HL-60/S4 (cell line): Measurements from ENCODE around the gene LCN9.
"Not testable (repeated sequence)": the region's sequence is repeated elsewhere in the genome, so short reads cannot be mapped to it uniquely, and the experiment has no call there.

Experiments
- in situ Hi-C: fragments of 300-500 bp; cut with MboI; formaldehyde crosslinking; loops from 2 replicates; pipeline ENCODE4 v1.14.3; 2022; ENCODE audit warnings: low sequenced_read_pairs

Gene LCN9

DNA sequence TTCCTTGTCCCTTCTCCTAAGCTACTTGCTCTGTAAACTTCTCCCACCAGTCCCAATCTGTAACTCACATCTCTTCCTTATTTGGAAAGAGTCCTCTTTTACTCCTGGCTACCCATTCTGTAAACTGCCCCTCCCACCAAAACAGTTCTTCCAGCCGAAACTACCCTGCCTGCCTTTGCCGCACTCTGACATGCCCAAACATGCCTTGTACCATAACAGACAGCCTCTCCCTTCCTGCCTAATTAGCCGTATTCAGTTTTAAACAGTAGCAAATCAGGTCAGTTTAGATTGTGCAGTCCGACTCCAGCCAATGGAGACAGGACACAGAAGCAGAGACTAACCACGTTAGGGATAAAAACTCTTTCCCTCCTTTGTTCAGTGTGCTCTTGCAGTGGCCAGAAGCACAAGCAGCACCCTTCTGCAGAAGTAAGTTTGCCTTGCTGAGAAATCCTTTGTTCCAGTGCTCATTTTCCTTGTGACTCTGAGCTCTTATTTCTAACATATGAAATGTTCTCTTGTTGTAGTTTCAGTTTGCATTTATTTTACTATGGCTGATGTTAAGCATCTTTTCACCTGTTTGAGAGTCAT is 18.4 kb upstream of the LCN9 start:
- in situ Hi-C loops, result no loop called here

DNA sequence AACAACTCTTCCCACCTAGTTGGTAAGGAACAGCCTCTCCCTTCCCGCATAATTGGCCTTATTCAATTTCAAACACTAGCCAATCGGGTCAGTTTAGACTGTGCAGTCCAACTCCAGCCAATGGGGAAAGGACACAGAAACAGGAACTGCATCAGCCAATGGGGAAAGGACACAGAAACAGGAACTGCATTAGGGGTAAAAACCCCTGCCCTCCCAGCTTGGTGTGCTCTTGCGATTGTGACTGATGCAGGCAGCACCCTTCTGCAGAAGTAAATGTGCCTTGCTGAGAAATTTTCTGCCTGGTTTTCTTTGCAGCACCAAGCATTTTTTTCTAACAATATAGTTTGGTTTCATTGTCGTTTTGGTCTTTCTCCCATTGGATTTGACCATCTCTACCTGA is 15.2 kb upstream of the LCN9 start:
- in situ Hi-C loops, result no loop called here

DNA sequence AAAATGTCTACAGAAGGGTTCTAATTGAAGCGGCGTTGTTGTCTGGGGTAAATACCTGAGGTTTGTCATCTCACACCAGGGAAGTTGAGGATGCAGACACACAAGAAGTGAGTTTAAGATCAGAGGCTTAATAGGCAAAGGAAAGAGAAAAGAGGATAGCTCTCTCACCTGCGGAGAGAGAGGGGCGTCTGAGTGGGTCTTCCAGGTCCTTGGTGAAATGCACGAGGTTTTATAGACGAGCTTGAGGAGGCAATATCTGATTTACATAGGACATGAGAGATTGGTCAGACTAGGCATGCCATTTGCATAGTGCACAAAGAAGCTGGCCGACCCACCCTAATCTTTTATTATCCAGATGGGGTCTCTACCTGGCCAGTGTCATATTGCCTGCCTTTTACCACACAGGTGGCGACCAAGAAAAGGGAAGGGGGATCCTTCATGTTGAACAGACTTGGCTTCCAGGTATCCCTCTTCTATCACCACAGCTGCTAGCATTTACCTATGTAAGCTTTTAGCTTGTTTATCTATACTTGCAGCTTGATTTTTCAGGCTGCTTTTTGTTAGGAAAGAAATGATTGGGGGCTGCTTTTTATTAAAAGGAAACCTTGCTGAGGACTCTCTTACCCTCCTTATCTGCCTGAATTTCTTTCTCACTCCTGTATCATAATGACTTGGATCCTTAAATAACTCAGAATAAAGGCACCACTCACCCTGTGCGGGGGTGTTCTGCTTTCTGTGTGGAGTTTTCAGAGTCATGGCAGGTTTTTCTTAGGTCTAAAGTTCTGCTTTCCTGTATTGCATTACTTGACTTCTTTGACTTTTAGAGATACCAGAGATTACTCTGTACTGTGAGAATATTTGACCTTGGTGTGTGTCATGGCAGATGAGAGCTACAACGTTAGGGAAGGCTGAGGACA is 14.4 kb upstream of the LCN9 start:
- in situ Hi-C loops, result no loop called here

DNA sequence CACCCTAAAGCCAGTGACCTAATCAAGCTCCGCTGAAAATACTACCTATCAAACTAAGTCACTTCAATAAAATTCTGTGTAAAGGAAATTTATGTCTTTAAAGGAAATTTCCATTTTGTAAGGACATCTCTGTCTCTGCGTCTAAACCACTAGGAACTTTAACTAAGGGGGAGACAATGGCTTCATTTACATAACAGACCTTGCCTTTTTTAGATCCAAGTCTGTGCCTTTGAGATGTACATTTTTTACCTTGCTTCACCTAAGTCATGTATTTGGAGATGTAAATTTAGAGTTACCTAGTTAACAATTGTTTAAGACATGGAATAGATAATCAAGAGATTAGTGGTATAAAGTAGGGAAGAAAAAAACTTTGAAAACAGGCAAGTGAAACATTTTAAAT is 13.6 kb upstream of the LCN9 start:
- in situ Hi-C loops, result no loop called here

DNA sequence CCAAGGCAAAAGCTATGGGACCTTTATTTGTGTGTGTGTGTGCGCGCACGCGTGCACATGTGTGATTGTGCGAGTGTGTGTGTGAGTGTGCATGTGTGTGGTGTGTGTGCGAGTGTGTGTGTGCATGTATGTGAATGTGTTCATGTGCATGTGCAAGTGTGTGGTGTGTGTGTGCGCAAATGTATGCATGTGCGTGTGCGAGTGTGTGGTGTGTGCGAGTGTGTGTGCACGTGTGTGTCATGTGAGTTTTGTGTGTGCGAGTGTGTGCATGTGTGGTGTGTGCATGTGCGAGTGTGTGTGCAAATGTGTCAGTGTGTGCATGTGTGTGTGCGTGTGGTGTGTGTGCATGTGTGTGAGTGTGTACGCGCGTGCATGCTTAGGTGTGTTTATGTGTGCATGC is 12.7 kb upstream of the LCN9 start:
- in situ Hi-C loops, result no loop called here

DNA sequence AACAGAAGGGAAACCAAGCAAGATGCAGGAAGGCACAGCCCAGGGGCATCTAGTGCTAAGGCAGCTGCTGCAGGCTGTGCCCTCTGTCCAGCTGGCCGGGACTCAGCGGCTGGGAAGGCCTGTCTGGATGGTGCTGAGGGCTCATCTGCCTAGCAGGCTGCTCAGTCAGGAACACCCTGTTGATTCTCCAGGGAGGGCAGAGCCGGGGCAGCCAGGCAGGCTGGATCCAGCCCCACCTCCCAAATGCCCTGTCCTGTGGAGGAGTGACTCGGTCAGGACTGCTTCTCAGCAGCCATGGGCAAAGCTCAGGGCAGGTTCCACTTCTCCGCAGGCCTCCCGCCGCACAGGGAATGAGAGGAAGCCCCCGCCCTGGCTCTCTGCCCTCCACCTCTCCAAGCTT is 7.8 kb upstream of the LCN9 start:
- in situ Hi-C loops, result no loop called here

DNA sequence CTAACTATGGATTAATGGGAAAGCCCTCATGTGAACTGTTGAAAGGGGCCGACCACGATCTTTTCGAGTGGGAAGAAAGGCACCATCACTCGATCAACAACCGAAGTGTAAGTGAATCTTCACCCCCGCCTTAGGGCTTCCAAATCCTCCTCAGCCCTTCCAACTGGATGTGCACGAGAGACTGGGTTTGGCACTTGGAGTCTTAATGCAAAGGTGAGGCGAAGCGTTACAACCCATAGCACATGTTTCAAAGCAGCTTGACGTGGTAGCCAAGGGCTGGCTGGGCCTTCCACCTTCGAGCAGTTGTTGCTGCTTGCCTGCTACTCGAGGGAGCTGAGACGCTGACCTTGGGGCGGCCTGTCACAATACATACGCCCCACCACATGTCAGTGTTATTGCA is 5.7 kb upstream of the LCN9 start:
- in situ Hi-C loops, result no loop called here

DNA sequence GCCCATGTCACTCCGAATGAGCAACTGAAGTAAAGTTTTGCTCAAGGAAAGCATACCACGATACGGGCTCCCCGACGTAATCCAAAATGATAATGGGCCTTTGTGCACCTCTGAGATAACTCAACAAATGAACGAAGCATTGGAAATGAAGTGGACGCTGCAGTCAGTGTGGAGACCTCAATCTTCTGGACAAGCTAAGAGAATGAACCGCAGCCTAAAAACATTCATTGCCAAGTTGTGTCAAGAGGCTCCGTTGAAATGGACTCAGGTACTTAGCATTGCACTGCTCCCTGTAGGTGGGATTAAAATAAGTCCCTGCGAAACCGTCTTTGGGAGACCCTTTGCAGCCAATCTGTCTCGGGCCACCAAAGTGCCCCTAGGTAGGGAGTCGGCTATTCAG is 3.9 kb upstream of the LCN9 start:
- in situ Hi-C loops, result no loop called here

DNA sequence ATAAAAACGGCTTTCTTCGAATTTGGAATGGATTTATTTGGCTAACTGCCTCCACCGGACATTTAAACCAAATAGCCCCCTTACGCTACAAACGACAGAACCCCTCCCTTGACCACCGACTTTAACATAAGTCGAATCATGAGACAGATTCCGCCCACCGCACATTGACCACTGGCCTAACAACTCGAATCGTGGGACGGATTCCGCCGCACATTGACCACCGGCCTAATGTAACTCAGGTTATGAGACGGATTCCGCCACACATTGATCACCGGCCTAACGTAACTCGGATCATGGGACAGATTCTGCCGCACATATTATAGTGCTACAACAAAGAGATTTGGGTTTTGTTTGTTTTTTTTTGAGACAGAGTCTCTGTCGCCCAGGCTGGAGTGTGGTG is 2.7 kb upstream of the LCN9 start:
- in situ Hi-C loops, result no loop called here

DNA sequence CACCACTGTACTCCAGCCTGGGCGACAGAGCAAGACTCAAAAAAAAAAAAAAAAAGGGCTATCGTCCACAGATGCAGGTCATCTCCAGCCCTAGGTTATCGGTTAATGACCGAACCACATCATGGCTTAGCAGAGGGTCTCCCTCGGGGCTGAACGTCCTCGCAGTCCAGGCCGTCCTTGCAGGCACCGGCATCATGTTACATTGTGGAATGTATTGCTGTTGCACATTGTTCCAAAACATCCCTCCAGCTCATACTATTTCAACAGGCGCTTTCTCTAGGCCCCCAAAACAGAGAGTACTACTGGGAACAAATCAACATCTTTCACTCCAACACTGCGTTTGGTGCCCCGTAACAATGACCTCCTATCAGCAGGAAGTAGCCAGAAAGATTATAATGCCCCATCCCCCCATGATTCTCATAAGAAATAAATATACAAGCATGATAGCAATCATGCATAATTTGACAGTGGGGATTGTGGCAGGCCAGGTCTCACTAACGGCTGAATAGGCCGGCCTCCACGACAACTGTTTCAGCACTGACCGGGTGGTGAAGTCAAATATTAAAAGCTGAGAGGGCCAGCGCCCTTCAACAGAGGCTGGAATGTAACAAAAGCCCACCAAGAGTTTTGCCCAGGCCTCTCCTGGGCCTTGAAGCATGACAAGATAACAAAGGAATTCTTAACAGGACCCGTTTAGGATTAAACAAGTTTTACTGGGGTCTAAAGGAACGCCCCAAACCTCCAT is 1.1 kb upstream of the LCN9 start:
- in situ Hi-C loops, result no loop called here

DNA sequence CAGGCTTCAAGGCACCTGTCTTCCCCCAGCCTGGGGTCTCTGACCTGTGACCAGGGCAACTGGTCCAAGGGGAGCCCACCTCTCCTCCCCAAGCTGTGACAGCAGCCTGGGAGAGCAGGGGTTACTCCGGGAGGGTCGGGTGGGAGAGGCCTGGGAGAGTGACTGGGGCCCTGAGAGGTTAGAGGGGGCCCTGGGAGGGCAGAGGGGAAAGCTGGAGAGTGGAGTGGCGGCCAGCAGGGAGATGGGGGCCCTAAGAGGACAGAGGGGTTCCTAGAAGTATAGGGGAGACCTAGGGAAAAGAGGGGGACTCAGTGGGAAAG is 302 bp downstream of the LCN9 start:
- in situ Hi-C loops, result no loop called here

DNA sequence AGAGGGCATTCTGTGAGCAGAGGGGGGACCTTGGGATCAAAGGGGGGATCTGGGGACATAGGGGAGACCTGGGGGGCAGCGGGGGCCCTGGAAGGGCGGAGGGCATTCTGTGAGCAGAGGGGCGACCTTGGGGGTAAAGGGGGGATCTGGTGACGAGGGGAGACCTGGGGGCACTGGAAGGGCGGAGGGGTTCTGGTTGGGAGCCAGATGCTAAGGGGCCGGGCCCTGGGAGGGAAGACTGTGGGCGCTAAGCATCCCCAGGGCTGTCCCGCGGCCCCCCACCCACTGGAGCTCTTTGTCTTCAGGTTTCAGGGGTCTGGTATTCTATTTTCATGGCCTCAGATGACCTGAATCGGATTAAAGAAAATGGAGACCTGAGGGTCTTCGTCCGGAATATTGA is 748 bp downstream of the LCN9 start:
- in situ Hi-C loops, result no loop called here

DNA sequence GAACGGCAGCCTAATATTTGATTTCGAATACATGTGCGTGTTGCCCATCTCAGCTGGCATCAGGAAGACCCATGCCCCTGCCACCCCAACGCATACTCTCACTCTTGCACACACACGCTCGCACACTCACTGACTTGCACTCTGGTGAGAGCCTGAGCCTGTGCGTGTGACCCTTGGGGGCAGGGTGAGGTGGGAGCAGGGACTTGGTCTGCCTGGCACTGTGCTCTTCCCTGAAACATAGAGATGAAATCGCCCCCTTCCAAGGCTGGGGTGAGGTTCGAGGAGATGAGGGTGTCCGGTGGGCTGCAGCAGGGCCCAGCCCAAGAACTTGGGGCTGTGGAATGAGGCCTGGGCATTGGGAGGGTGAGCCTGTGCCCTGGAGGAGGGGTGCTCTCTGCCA is 1.2 kb downstream of the LCN9 start:
- in situ Hi-C loops, result no loop called here

DNA sequence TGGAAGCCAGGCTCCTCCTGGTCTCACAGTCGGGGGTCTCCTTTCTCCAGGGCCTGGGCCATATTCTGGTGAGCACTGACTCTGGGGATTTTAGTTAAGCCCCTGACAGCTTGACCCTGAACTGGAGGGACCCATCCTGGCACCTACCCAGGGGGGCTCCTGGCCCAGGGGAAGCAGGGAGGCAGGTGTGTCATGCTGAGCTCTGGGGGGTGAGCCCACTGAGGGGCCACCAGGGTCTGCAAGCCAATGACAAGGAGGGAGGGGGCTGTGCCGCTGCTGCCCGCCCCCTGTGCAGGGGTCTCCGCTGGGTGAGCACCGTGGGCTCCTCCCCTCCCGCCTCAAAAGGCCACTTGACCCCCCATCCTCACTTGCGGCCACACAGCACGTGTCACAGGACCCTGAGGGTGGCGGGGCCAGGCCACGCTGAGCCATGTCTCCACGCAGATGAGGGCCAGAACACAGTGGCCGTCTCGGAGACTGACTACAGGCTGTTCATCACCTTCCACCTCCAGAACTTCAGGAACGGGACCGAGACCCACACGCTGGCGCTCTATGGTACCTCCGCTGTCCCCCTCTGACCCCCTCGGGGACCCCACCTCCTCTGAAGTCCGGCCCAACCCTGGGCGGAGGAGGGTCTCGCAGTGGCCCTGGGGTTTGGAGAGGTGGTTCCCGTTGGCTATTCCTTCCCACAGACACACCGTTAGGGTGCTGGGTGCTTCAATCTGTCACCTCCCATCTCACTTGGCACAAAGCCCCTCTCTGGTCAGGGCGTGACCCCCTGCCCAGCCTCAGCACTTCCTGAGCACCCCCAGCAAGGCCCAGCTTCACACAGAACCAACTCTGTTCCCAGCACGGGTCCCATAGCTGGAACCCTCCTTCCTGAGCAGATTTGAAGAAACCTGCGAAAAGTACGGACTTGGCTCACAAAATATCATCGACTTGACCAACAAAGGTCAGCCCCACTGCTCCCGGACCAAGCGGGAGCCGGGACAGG is 2.0 kb downstream of the LCN9 start:
- in situ Hi-C loops, result no loop called here

DNA sequence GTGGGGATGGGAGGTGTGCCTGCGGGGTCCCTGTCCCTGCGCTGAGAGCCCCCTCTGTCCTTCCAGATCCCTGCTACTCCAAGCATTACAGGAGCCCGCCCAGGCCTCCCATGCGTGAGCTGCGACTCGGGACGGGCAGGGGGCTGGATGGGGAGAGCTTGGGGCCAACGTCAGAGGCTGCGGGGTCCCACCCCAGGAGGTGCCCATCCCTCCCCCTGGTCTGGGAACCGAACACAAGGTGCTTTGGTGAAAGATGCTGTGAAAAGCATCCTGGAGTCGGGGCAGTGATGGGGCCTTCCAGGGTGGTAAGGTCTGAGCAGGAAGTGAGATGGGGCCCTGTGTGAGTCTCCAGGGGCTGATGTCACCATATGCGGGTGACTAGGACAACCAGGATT is 2.7 kb downstream of the LCN9 start:
- in situ Hi-C loops, result no loop called here

DNA sequence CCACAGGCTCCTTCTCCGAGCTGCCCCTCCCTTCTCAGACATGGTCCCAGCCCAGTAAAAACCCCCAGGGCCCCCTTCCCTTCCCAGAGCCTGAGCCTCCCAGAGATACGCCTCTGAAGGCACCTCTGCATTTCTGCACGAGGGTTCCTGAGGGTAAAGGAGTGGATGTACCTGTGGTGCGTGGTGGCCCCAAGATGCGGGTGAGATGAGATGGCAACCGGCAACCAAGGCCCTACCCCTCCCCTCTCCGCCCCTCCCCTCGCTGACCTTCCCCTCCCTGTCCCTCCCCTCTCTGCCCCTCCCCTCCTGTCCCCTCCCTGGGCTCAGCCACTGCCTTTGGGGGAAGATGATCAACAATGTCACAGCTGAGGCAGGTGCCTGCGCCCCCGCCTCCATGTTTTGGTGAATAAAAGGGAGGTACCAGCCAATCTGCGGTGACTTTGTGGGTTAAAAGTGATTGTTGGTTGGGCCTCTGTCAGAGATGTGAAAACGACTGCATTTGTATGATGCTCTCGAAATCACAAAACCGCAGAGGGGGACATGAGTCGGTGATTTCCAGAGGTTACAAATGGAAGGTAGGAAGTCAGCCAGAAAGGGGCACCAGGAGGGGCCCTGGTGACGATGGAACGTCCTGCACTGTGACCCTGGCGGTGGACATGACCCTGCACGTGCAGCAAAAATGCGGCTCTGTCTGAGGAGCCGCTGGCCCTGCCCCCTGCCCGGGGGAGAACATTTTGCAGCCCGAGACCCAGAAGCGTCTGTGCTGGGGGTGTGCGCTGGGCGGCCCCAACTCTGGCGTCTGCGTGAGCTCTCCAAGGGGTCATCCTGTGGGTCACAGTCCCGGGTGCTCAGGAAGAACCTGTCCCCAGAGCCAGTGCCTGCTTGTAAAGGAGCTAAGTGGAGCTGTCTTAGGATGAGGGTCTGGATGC is 3.7 kb downstream of the LCN9 start:
- in situ Hi-C loops, result no loop called here

DNA sequence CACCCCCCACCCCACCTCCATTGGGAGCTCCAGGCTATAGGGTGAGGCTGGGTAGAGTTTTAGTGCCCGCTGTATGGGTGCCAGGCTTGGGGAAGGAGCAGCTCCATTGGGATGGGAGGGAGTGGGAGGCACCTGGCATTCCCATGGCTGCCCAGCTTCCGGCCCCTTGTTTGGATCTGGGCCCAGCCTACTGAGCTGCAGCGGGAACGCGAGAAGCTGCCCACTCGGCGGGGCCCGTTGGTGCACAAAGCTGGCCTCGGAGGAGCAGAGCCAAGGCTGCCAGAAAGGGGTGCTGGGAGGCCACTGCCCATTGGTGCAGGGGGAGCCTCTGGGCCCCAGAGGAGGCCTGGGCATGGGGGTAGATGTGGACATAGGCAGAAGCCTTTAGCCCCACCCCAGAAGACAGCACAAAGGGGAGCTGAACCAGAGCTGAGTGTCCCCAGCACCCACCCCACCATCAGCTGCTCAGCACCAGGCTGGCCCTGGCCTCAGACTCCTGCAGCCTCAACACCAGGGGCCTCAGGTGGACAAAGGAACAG is 4.4 kb downstream of the LCN9 start:
- in situ Hi-C loops, result no loop called here

DNA sequence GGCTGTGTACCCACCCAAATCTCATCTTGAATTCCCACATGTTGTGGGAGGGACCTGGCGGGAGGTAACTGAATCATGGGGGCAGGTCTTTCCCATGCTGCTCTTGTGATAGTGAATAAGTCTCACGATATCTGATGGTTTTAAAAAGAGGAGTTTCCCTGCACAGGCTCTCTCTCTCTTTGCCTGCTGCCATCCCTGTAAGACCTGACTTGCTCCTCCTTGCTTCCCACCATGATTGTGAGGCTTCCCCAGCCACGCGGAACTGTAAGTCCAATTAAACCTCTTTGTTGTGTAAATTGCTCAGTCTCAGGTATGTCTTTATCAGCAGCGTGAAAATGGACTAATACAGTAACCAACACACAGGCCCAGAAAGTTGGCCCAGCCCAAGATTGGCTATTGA is 5.9 kb downstream of the LCN9 start:
- in situ Hi-C loops, result not testable (repeated sequence)

DNA sequence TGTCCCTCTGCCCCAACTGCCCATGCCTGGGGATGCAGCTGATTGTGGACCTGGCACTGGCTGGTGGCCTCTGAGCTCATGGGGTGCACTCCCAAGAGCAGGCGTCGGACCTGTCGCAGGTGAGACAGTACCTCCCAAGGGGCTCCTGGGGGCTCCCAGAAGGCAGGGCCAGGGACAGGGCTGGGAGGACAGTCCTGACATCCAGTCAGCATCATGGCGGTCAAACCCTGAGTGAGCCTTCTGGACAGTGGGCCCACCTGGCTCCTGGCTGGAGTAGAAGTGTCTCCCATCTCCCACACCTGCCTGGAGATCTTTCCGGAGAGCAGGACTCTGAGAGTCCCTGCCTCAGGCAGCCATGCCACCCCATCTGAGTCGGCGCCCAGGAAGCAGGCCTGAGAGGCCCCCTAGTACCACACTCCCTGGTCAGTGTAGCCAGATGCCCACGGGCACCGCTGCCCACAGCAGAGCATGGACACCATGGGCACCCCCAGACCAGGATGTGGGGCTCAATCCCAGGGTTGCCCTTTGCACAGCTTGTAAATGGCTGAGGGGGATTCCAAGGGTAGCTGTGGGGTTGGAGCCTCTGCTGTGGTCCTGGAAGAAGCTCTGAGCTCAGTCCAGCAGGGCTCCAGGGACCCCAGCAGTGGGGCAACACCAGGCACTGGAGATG is 6.6 kb downstream of the LCN9 start:
- in situ Hi-C loops, result no loop called here
